Heart left ventricle (tissue), 16 donors: Measurements from ENCODE around the gene ISCU. TPM values are rescaled to one million over a fixed set of nuclear protein-coding genes. Genes with fewer than 3 reads are reported as not detected.

Source experiments
- ATAC-seq, 4 donors: fragments of 200-7000 bp; cut with Tn5 transposase; one replicate each; pipeline ENCODE4 v1.9.1; 2020 to 2022; ENCODE audit warnings: moderate library complexity in 4 of 4, mild to moderate bottlenecking in 3 of 4, moderate number of reproducible peaks in 1 of 4
- DNase-seq, 5 donors: peaks; one replicate each; pipeline ENCODE4 v3.0.0-alpha.2; 2020
- H3K27ac ChIP-seq, 12 donors: fragments of 200-600 bp; sonication (generic) in 4 of 12; one replicate each; pipeline versions ENCODE4 v1.5.0 to v1.8.0; 2016 to 2022; ENCODE audit warnings: mild to moderate bottlenecking in 2 of 12
- H3K27me3 ChIP-seq, 9 donors: fragments of 200-600 bp; sonication (generic) in 2 of 9; one replicate each; pipeline versions ENCODE4 v1.5.1 to v1.8.0; 2016 to 2022; ENCODE audit warnings: mild to moderate bottlenecking in 3 of 9
- H3K36me3 ChIP-seq, 9 donors: fragments of 200-600 bp; sonication (generic) in 2 of 9; one replicate each; pipeline versions ENCODE4 v1.5.0 to v1.8.0; 2018 to 2022; ENCODE audit warnings: mild to moderate bottlenecking in 2 of 9
- H3K4me1 ChIP-seq, 12 donors: fragments of 200-600 bp; sonication (generic) in 4 of 12; one replicate each; pipeline versions ENCODE4 v1.5.0 to v1.8.0; 2016 to 2022; ENCODE audit warnings: mild to moderate bottlenecking in 3 of 12
- H3K4me3 ChIP-seq, 12 donors: fragments of 200-600 bp; sonication (generic) in 4 of 12; one replicate each; pipeline versions ENCODE4 v1.5.0 to v1.8.0; 2017 to 2022; ENCODE audit warnings: mild to moderate bottlenecking in 9 of 12, moderate library complexity in 4 of 12
- H3K9me3 ChIP-seq, 12 donors: fragments of 200-600 bp; sonication (generic) in 4 of 12; one replicate each; pipeline versions ENCODE4 v1.5.0 to v1.8.0; 2016 to 2022; ENCODE audit warnings: mild to moderate bottlenecking in 1 of 12
- CTCF ChIP-seq, 12 donors: fragments of 200-600 bp; sonication (generic) in 4 of 12; IDR thresholded peaks; one replicate each; pipeline versions ENCODE4 v1.5.0 to v1.8.0; 2018 to 2022; ENCODE audit warnings: antibody characterized with exemption in 12 of 12, mild to moderate bottlenecking in 5 of 12
- POLR2A ChIP-seq, 2 donors: fragments of 450-650 bp; IDR thresholded peaks; one replicate each; pipeline ENCODE4 v1.6.1; 2017; ENCODE audit warnings: antibody characterized with exemption in 2 of 2, mild to moderate bottlenecking in 2 of 2, moderate library complexity in 2 of 2
- WGBS, 4 donors: extraction: QIAGEN DNeasy Blood & Tissue Kit in 2 of 4; methylation state at CpG; one replicate each; pipeline versions ENCODE4 v1.1.5 to v1.1.7; 2013 to 2018; 5-methylcytosine and 5-hydroxymethylcytosine counted together
- intact Hi-C, 10 donors: fragments of 100-400 bp; cut with DNase I; formaldehyde crosslinking; loops; one replicate each; pipeline versions ENCODE4 v1.11.1 to v1.14.2; 2022
- polyA plus RNA-seq, 2 donors: library from polyadenylated mRNA; stranded (reverse); fragments of 200-250 nt; gene quantifications; one replicate each; pipeline ENCODE4 v1.2.3, GENCODE V29; 2013
- total RNA-seq, 9 donors: library from RNA; depleted of rRNA in 2 of 9; stranded (reverse); fragments of >200 nt in 2 of 9; fragmentation: NEBNext Ultra II Directional in 3 of 9; extraction: Animal tissue kit (Norgen Biotek cat#: 25700) in 3 of 9; gene quantifications; one replicate each; pipeline versions ENCODE4 v1.1.0 to v1.2.4, GENCODE V29; 2016 to 2023
- donor health status: ischemic (EF 13 %, LVEDD 7.1; RV severe dilation, severe dysfunction).
- donor health status: healthy with polysubstance abuse.
- donor health status: DM: no; HTN: yes; CAD: no.
- donor health status: DM: no; HTN: no; CAD: no.
- donor health status: ischemic (EF 25% LVEDD 6.9; RV normal size, moderate dysfunction).
- donor health status: ischemic (EF 25% LVEDD 5.7; RV mildly dilated, moderate dysfunction).
- donor health status: healthy.
- donor health status: DM: yes; HTN: yes; CAD: no.
- donor health status: ischemic (EF 35%, LVEDD 5.7; RV mildly dilated, moderate dysfunction).
- donor health status: nonischemic (EF 11% LVEDD 7.7; RV severe dilation, severe dysfunction).
- donor health status: DM: yes; HTN: yes; CAD: no.
- donor health status: PGD.
- donor health status: ischemic (EF 29% LVEDD 5.4; RV normal size, mild dysfunction).
- donor health status: nonischemic (EF 23%, LVEDD 6.1; RV moderate dilation, normal function).

Gene ISCU
- total and polyA plus RNA-seq, 11 donors = 203 to 632 (median 462) TPM

GRCh38 chr12:108576660-108577234 is 14.4 kb downstream of the ISCU start:
- Histone ChIP-seq H3K27me3 (no peaks in the 10 kb centered on the region), H3K9me3 (no peaks in the 10 kb centered on the region), H3K4me3 (no peak overlapping the region), H3K4me1 (peaks cover 0 to 27% (median 7%) of the 10 kb centered on the region in 12 donors), H3K27ac (no peak overlapping the region), H3K36me3 (no peaks in the 10 kb centered on the region)
- ATAC-seq (peak in 3 of 4 donors; percentile 35 to 63 (median 45)), DNase-seq (peak in 1 of 5 donors; percentile 24)
- intact Hi-C loops = no loop called here
- TF ChIP-seq CTCF (IDR thresholded peaks at IDR 0.05) (no peak), POLR2A (IDR thresholded peaks at IDR 0.05) (no peak)
- 52 to 63% (median 57%) methylated on average over 6 of the region's 6 CpGs for WGBS, 4 donors

GRCh38 chr12:108577458-108577857 is 15.1 kb downstream of the ISCU start:
- ATAC-seq (no peak), DNase-seq (no peak)
- H3K4me3 ChIP-seq = no peak overlapping the region
- TF ChIP-seq POLR2A (IDR thresholded peaks at IDR 0.05) (no peak), CTCF (IDR thresholded peaks at IDR 0.05) (no peak)
- no peaks in the 10 kb centered on the region for H3K36me3 ChIP-seq
- H3K9me3 ChIP-seq = no peaks in the 10 kb centered on the region
- no peak overlapping the region for H3K27ac ChIP-seq
- no peaks in the 10 kb centered on the region for H3K27me3 ChIP-seq
- peaks cover 0 to 27% (median 7%) of the 10 kb centered on the region in 12 donors for H3K4me1 ChIP-seq
- intact Hi-C loops = no loop called here

GRCh38 chr12:108578264-108578663 is 15.9 kb downstream of the ISCU start:
- DNase-seq = no peak
- H3K36me3 ChIP-seq = no peaks in the 10 kb centered on the region
- no peak overlapping the region for H3K27ac ChIP-seq
- no peak overlapping the region for H3K4me3 ChIP-seq
- intact Hi-C loops = no loop called here
- H3K4me1 ChIP-seq = peaks cover 0 to 27% (median 7%) of the 10 kb centered on the region in 12 donors
- no peaks in the 10 kb centered on the region for H3K27me3 ChIP-seq
- no peaks in the 10 kb centered on the region for H3K9me3 ChIP-seq
- no peak for ATAC-seq
- 68 to 97% (median 85%) methylated on average over 2 of the region's 2 CpGs for WGBS, 4 donors
- no peak for TF ChIP-seq POLR2A (IDR thresholded peaks at IDR 0.05)
- TF ChIP-seq CTCF (IDR thresholded peaks at IDR 0.05) = no peak

GRCh38 chr12:108578813-108579212 is 16.4 kb downstream of the ISCU start:
- intact Hi-C loops = no loop called here
- 98 to 99% (median 99%) methylated on average over 3 of the region's 3 CpGs for WGBS, 4 donors
- Histone ChIP-seq H3K9me3 (no peaks in the 10 kb centered on the region), H3K4me1 (peaks cover 0 to 30% (median 7%) of the 10 kb centered on the region in 12 donors), H3K36me3 (no peaks in the 10 kb centered on the region), H3K4me3 (no peak overlapping the region), H3K27ac (no peak overlapping the region), H3K27me3 (no peaks in the 10 kb centered on the region)
- peak in 1 of 5 donors; percentile 1 for DNase-seq
- TF ChIP-seq POLR2A (IDR thresholded peaks at IDR 0.05) = no peak
- TF ChIP-seq CTCF (IDR thresholded peaks at IDR 0.05) = no peak
- no peak for ATAC-seq
